H9 (cell line): ENCODE measurements around the gene CHSY3. TPM values are rescaled to one million over a fixed set of nuclear protein-coding genes. Genes with fewer than 3 reads are reported as not detected.

ENCODE experiments used
- DNase-seq: peaks from one replicate; pipeline ENCODE4 v3.0.0-alpha.2; 2017
- H2AFZ ChIP-seq: one replicate; pipeline ENCODE4 v1.6.1; 2013; ENCODE audit warnings: mild to moderate bottlenecking, low read length, control low read depth, moderate library complexity
- H2AK5ac ChIP-seq: 2 replicates; pipeline ENCODE4 v1.6.1; 2013; ENCODE audit warnings: low read length, control low read depth, mixed read lengths; ENCODE audit not compliant: insufficient read length
- H2BK120ac ChIP-seq: one replicate; pipeline ENCODE4 v1.6.1; 2013; ENCODE audit warnings: low read depth, mild to moderate bottlenecking, low read length, control low read depth, inconsistent platforms; ENCODE audit not compliant: poor library complexity, severe bottlenecking
- H2BK12ac ChIP-seq: 2 replicates; pipeline ENCODE4 v1.6.1; 2013; ENCODE audit warnings: low read length, control low read depth, mixed read lengths, low read depth; ENCODE audit not compliant: insufficient read length
- H2BK15ac ChIP-seq: 2 replicates; pipeline ENCODE4 v1.6.1; 2013; ENCODE audit warnings: low read depth, low read length, control low read depth
- H2BK20ac ChIP-seq: one replicate; pipeline ENCODE4 v1.6.1; 2013; ENCODE audit warnings: low read depth, mild to moderate bottlenecking, low read length, control low read depth, inconsistent platforms; ENCODE audit not compliant: poor library complexity, severe bottlenecking
- H2BK5ac ChIP-seq: 2 replicates; pipeline ENCODE4 v1.6.1; 2013; ENCODE audit warnings: low read length, control low read depth, mixed read lengths; ENCODE audit not compliant: insufficient read length
- H3K14ac ChIP-seq: 2 replicates; pipeline ENCODE4 v1.6.1; 2013; ENCODE audit warnings: low read length, control low read depth; ENCODE audit not compliant: insufficient read depth
- H3K18ac ChIP-seq: 2 replicates; pipeline ENCODE4 v1.6.1; 2013; ENCODE audit warnings: low read depth, mild to moderate bottlenecking, mixed read lengths, low read length, control low read depth; ENCODE audit not compliant: insufficient read length
- H3K23ac ChIP-seq: 2 replicates; pipeline ENCODE4 v1.6.1; 2013; ENCODE audit warnings: low read length, control low read depth, mixed read lengths, low read depth; ENCODE audit not compliant: insufficient read length
- H3K23me2 ChIP-seq: 2 replicates; pipeline ENCODE4 v1.6.1; 2013; ENCODE audit warnings: low read depth, mild to moderate bottlenecking, mixed read lengths, low read length, control low read depth; ENCODE audit not compliant: insufficient read length, poor library complexity, severe bottlenecking
- H3K27ac ChIP-seq: 2 replicates; pipeline ENCODE4 v1.5.1; 2013; ENCODE audit warnings: low read length, control low read depth, mixed read lengths, low read depth; ENCODE audit not compliant: insufficient read length
- H3K27me3 ChIP-seq: 2 replicates; pipeline ENCODE4 v1.6.1; 2013; ENCODE audit warnings: low read length, control low read depth, inconsistent platforms; ENCODE audit not compliant: insufficient read depth
- H3K4ac ChIP-seq: 2 replicates; pipeline ENCODE4 v1.6.1; 2013; ENCODE audit warnings: low read depth, mild to moderate bottlenecking, control low read depth, inconsistent platforms, low read length, moderate library complexity
- H3K4me1 ChIP-seq: 2 replicates; pipeline ENCODE4 v1.6.1; 2013; ENCODE audit warnings: low read length, control low read depth, inconsistent platforms; ENCODE audit not compliant: insufficient read depth
- H3K4me2 ChIP-seq: 2 replicates; pipeline ENCODE4 v1.6.1; 2013; ENCODE audit warnings: low read length, control low read depth, mixed read lengths; ENCODE audit not compliant: insufficient read length, insufficient read depth
- H3K56ac ChIP-seq: 2 replicates; pipeline ENCODE4 v1.6.1; 2013; ENCODE audit warnings: low read depth, mild to moderate bottlenecking, mixed read lengths, low read length, control low read depth; ENCODE audit not compliant: insufficient read length
- H3K79me1 ChIP-seq: 2 replicates; pipeline ENCODE4 v1.6.1; 2013; ENCODE audit warnings: low read depth, mild to moderate bottlenecking, moderate library complexity, low read length, control low read depth, inconsistent platforms; ENCODE audit not compliant: insufficient read depth, poor library complexity, severe bottlenecking
- H3K79me2 ChIP-seq: 2 replicates; pipeline ENCODE4 v1.6.1; 2013; ENCODE audit warnings: low read length, control low read depth, inconsistent platforms; ENCODE audit not compliant: insufficient read depth
- H3K9ac ChIP-seq: 2 replicates; pipeline ENCODE4 v1.6.1; 2013; ENCODE audit warnings: low read length, control low read depth, mixed read lengths; ENCODE audit not compliant: insufficient read length; ENCODE audit errors: extremely low read depth
- H3K9me3 ChIP-seq: one replicate; pipeline ENCODE4 v1.6.1; 2013; ENCODE audit warnings: low read depth, low read length, inconsistent platforms; ENCODE audit not compliant: control insufficient read depth
- H3T11ph ChIP-seq: one replicate; pipeline ENCODE4 v1.6.1; 2013; ENCODE audit warnings: mild to moderate bottlenecking, low read length, control low read depth, inconsistent platforms
- H4K20me1 ChIP-seq: one replicate; pipeline ENCODE4 v1.6.1; 2013; ENCODE audit not compliant: control insufficient read depth, insufficient read length, insufficient read depth
- H4K5ac ChIP-seq: 2 replicates; pipeline ENCODE4 v1.6.1; 2013; ENCODE audit warnings: low read depth, mild to moderate bottlenecking, mixed read lengths, low read length, control low read depth; ENCODE audit not compliant: insufficient read length
- H4K8ac ChIP-seq: replicated peaks from 2 replicates; pipeline ENCODE4 v1.6.1; 2013; ENCODE audit warnings: low read length, control low read depth, mixed read lengths, low read depth; ENCODE audit not compliant: insufficient read length
- H4K91ac ChIP-seq: 2 replicates; pipeline ENCODE4 v1.6.1; 2013; ENCODE audit warnings: low read depth, mild to moderate bottlenecking, moderate library complexity, mixed read lengths, low read length, control low read depth; ENCODE audit not compliant: insufficient read length
- H3K27ac Mint-ChIP-seq, 3 experiments: 2 replicates in 2 of 3; 3 replicates in 1 of 3; pipeline ENCODE4 v1.8.0; 2020 to 2021; ENCODE audit warnings: mixed read lengths in 3 of 3, mild to moderate bottlenecking in 1 of 3, moderate library complexity in 1 of 3
- H3K27me3 Mint-ChIP-seq: 2 replicates; pipeline ENCODE4 v1.8.0; 2021; ENCODE audit warnings: low read depth, mild to moderate bottlenecking, moderate library complexity, mixed read lengths
- H3K36me3 Mint-ChIP-seq, 3 experiments: 2 replicates in 2 of 3; 3 replicates in 1 of 3; pipeline ENCODE4 v1.8.0; 2020 to 2021; ENCODE audit warnings: low read depth in 3 of 3, mixed read lengths in 3 of 3; ENCODE audit not compliant: insufficient read depth in 1 of 3
- H3K4me1 Mint-ChIP-seq, 2 experiments: 2 replicates each; pipeline ENCODE4 v1.8.0; 2020; ENCODE audit warnings: mixed read lengths in 2 of 2
- H3K4me3 Mint-ChIP-seq, 2 experiments: 2 replicates in 1 of 2; 3 replicates in 1 of 2; pipeline ENCODE4 v1.8.0; 2020 to 2021; ENCODE audit warnings: mild to moderate bottlenecking in 2 of 2, mixed read lengths in 2 of 2, moderate library complexity in 1 of 2
- H3K9me3 Mint-ChIP-seq, 2 experiments: 2 replicates in 1 of 2; 3 replicates in 1 of 2; pipeline ENCODE4 v1.8.0; 2020; ENCODE audit warnings: mild to moderate bottlenecking in 2 of 2, mixed read lengths in 2 of 2, moderate library complexity in 1 of 2
- CTCF ChIP-seq: fragments of 200-600 bp; sonication (generic); conservative IDR thresholded peaks from 3 replicates; pipeline ENCODE4 v1.8.0; 2021; ENCODE audit warnings: antibody characterized with exemption, mild to moderate bottlenecking
- WGBS: extraction: QIAGEN DNeasy Blood & Tissue Kit; methylation state at CpG from one replicate; pipeline ENCODE4 v1.1.7; 2013; ENCODE audit warnings: missing lambda C conversion rate, low lambda C conversion rate, mixed read lengths; ENCODE audit not compliant: insufficient read length; ENCODE audit errors: extremely low coverage; 5-methylcytosine and 5-hydroxymethylcytosine counted together
- total RNA-seq: library from RNA; stranded (reverse); gene quantifications from 2 replicates; pipeline ENCODE4 v1.2.1, GENCODE V29; 2021

CHSY3 gene
- total RNA-seq, 1 experiment from 2014 or later: 0.37 TPM

- Histone ChIP-seq H3K9ac (no peak overlapping the region), H3K4me1 (no peaks in the 10 kb centered on the region; the same call in 1 of the 2 replicates), H2BK12ac (no peak overlapping the region), H3K23ac (no peak overlapping the region), H3T11ph (no peak overlapping the region), H2BK15ac (no peak overlapping the region), H3K27ac (no peak overlapping the region), H4K5ac (no peak overlapping the region), H4K20me1 (no peaks in the 10 kb centered on the region), H2AFZ (no peak overlapping the region), H4K8ac (no peak overlapping the region), H2AK5ac (no peak overlapping the region), H3K23me2 (no peaks in the 10 kb centered on the region), H3K9me3 (no peaks in the 10 kb centered on the region), H4K91ac (no peak overlapping the region), H3K27me3 (no peaks in the 10 kb centered on the region), H3K79me2 (no peaks in the 10 kb centered on the region), H3K56ac (no peak overlapping the region), H2BK20ac (no peak overlapping the region), H3K79me1 (no peaks in the 10 kb centered on the region), H3K18ac (no peak overlapping the region), H3K4ac (no peak overlapping the region), H3K4me2 (no peak overlapping the region), H2BK5ac (no peak overlapping the region), H2BK120ac (no peak overlapping the region), H3K14ac (no peak overlapping the region)
- H3K36me3 Mint-ChIP-seq: no peaks in the 10 kb centered on the region
- no peak overlapping the region for H3K27ac Mint-ChIP-seq
- DNase-seq: no peak
- H3K4me3 Mint-ChIP-seq: no peak overlapping the region
- WGBS: no CpG with 5 or more reads among the region's 1 CpG
- no peaks in the 10 kb centered on the region for H3K27me3 Mint-ChIP-seq
- no peaks in the 10 kb centered on the region for H3K9me3 Mint-ChIP-seq
- H3K4me1 Mint-ChIP-seq: peaks cover 6% of the 10 kb centered on the region in 2 experiments; a peak in 3 of 4 replicates
- no peak for TF ChIP-seq CTCF
Observed at GRCh38 chr5:130035388-130035787, 131.1 kb downstream of the CHSY3 start.
